Fibroblast of skin of right biceps (primary cell): ENCODE data around the gene CCS.
"Not testable (repeated sequence)": the region's sequence is repeated elsewhere in the genome, so short reads cannot be mapped to it uniquely, and the experiment has no call there.

ENCODE experiments used
- DNase-seq: peaks from one replicate; pipeline ENCODE4 v3.0.0-alpha.2; 2013

Gene CCS

DNA sequence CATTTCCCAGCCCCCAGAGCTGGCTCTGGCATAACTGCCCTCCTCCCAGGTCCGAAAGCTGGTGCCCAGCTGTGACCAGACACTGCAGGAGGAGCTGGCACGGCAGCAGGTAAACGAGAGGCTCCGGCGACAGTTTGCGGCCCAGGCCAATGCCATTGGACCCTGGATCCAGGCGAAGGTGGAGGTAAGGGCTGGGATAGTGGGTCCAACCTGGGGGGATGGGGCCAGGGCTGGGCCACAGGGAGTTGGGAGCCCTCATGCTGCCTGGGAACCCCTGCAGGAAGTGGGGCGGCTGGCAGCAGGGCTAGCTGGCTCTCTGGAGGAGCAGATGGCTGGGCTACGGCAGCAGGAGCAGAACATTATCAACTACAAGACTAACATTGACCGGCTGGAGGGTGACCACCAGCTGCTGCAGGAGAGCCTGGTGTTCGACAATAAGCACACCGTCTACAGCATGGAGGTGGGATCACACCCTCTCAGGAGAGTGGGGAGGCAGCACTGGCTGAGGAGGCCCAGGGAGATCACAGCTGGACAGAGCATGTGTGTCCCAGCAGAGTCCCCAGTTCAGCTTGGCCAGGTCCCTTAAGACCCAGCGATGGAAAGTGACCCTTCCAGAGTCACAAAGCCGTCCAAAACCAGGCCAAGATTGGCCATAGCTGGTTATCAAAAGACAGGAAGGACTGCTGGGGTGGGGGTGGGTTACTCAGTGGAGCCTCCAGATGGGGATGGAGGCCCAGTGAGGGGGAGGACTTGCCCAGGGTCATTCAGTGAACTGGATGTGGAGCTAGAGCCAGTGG is 31.6 kb upstream of the CCS start:
- DNase-seq: no peak

DNA sequence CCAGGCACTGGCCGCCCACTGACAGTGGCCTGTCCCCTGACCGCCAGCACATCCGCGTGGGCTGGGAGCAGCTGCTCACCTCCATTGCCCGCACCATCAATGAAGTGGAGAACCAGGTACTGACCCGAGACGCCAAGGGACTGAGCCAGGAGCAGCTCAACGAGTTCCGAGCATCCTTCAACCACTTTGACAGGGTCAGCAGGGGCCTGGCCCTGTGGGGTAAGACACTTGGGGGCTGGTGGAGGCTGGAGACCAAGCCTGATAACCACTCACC is 31.1 kb upstream of the CCS start:
- DNase-seq: no peak

DNA sequence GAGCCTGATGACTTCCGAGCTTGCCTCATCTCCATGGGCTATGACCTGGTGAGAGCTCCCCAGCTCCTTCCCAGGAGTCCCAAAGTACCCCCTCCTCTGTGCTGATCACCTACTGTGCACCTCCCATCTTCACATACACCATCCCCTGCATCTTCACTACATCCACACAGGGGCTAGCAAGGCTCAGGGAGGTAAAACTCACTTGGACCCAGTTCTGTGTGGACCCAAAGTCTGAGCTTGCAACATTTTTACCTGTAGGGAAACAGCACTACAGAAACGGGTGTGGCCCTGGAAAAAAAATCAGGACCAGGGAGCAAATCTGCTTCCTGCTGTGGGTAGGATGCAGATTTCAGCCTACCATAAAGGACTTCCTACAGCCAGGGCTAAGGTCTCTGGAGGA is 30.7 kb upstream of the CCS start:
- no peak for DNase-seq

DNA sequence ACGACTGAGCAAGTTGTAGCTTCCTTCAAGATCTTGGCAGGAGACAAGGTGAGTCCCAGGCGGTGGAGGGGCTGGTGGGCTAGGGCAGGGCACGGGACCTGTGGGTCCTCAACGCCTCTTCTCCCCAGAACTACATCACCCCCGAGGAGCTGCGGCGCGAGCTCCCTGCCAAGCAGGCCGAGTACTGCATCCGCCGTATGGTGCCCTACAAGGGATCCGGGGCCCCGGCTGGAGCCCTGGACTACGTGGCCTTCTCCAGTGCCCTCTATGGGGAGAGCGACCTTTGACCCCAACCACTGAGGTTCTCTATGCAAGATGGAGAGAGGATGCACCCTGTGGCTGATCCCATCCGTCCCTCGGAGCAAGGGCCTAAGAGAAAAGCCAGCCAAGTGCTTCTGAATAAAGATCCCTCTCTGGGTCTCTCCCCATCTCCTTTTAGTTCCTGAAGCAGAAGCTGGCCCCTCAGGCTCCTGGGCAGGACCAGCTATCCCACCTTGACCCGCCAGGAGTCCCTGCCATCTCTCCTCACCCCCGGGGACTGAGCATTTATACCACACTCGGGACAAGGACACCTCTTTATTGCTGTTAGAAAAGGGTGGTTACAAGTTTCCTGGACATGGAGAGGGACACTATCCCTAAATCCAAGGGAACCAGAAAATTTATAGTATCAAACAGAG is 29.9 kb upstream of the CCS start:
- no peak for DNase-seq

DNA sequence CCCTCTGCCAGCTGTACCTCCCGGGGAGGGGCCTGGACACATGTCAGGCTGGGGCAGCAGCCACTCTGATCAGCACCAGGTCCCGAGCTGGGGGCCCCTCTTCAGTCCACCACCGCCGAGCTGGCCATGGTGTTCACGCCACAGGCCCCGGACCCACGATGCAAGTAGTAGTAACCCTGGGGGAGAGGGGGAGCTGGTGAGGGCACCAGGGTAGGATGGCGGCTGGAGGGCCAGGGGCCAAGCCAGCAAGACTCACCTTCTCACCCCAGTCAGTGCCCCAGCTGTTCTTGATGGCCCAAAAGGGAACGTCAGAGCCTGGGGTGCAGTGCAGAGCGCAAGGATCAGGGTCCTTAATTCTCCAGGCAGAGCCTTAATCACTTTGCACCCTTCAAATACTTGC is 29.2 kb upstream of the CCS start:
- DNase-seq: no peak

DNA sequence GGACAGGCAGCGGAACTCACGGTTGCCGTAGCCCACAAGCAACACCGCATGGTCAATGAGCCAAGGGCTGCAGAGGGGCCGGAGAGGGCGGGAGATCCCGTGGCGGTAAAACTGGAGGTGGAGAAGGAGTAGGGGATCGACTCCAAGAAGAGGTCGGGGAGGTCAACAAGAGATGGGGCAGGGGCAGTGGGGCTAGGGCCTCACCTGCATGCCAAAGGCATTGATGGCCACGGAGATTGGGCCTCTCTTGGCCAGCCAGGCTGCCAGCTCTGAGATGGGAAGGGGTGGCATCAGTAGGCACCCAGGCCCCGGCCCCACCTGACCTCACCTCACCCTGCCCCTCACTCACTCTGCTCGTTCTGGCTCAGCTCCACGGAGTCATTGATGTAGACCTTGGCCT is 28.4 kb upstream of the CCS start:
- DNase-seq: no peak

DNA sequence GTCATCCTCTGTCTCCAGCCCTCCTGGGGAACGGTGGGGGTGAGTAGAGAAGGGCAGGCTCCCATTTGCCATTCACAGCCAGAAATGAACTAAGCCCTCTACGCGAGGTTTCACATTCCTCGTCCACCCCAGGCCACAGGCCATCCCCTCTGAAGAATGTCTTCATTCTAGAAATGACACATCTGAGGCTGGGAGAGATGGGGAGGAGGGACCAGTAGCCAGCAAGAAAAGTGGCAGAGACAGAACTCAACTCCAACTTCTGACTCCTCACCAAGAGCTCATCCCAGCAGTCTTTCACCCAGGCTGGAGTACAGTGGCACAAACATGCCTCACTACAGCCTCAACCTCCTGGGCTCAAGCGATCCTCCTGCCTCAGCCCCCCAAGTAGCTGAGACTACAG is 28.0 kb upstream of the CCS start:
- no peak for DNase-seq

DNA sequence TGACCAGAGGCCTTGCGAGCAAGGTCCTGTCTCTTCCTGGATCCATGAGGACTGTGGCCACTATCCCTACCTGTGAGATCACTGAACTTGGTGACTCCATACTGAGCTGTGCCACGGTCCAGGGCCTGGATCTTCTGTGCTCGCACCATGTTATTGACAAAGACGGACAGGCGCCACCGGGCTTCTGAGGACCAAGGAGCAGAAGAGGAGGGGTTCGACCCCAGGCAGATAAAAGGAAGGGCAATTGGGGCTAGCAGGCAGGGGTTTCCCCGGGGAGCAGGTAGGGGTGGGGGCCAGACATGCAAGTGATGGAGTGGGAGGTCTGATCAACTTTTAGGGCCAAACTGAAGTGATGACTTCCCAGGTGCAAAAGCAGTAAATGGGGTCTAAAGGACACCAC is 26.8 kb upstream of the CCS start:
- DNase-seq: no peak

DNA sequence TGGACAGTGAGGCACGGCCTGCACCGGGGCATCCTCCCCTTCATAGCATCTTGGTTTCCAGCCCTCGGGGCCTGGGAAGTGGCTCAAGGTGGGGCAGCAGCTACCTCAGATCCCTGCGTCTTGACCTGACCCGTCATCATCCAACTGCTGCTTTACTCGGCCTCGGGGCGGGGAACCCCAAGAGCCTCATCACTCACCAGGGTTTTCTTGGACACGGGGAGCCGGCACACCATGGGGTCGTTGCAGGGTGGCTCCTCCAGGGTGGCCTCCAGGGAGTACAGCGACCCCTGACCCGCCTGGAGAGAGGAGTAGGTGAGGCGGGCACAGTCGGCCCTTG is 25.2 kb upstream of the CCS start:
- DNase-seq: no peak

DNA sequence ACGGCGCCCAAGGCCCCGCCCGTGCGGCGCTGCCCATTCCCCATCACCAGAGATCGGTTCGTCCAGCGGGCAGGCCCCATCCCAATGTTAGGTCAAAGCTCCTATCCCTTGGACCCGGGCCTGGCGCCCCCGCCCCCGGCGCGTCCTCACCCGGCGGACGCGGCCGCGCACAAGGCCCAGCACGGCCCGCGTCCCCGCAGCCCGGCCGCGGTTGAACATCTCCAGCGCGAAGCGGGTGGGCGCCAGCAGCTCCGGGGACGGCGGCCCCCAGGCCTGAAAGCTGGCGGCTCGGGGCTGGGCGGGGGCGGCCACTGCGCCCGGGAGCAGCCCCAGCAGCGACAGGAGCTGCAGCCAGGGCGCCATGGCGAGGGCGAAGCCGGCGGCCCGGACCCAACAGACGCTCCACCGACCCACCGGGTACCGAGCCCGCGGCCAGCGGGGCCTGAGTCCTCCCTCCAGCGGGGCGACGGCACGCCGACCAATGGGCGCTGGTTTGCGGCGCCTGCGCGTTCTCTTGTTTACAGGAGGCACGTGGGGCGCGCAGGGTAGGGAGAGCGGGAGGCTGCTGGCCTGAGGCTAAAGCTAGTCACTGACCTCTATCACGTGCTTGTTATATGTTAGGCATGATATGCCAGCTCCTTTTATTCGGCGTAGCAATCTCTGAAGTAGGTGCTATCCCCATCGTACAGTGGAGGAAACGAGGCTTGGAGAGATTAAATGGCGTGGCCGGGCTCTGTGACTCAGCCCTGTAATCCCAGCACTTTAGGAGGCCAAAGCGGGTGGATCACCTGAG is 24.7 kb upstream of the CCS start, which contains the start of gene CTSF:
Gene CTSF (minus strand): TSS at position 483 of the 793 bp plus-strand sequence. CDS start 120 bp downstream, at position 363.
- DNase-seq: peak; percentile 70

DNA sequence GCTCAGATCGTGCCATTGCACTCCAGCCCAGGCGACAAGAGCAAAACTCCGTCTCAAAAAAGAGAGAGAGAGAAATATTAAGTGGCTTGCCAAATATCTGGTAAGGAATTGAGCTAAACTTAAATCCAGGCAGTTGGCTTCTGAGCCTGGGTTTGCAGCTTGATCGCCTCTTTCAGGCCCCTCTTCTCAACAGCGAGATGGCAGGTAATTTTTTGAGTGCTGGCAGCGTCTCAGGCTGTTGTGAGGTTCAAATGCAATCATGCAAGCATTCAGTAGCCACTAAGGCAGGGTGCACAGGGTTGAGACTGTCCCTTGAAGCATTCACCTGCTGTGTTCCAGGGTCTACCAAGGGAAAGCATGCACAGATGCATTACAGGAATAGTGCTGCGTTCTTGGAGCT is 23.9 kb upstream of the CCS start:
- no peak for DNase-seq

DNA sequence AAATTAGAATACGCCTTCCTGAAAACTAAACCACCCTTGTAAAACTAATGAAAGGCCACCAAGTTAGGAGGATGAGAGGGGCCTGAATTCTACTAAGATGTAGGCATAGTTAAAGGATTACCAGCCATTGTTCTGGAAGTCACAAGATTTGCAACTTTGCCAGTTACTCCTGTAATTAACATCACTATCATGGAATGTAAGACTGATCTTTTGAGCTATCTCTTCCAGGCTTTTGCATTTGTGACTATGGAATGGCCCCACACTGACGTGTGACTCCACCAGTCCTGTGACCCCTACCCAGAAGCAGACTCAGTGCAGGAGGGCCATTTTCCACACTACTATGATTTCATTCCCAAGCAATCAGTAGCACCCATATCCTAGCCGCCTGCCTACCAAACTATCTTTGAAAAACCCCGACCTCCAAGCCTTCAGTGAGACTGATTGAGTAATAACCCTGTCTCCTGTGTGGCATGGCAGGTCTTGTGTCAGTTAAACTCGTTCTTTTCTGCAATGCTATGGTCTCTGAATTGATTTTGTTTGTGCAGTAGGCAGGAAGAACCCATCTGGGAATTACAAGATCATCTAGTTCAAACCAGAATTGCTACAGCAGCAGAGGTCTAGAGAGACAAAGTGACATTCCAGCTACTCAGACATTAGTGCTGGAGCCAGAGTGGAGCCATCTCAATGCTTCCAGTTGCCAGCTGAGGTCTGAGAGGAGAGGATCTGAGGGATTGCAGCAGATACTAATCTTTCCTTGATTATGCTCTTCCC is 22.7 kb upstream of the CCS start:
- no peak for DNase-seq

DNA sequence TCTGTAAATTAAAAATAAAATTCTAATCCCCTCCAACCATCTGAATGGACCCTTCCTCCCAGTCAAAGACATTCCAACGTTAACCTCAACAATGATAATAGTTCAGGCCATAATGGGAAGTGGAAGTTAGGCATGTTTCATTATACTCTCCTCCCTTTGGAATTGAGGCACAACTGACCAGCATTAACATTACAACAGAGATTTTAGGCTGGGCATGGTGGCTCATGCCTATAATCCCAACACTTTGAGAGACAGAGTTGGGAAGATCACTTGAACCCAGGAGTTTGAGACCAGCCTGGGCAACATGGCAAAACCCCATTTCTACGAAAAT is 22.2 kb upstream of the CCS start:
- no peak for DNase-seq

DNA sequence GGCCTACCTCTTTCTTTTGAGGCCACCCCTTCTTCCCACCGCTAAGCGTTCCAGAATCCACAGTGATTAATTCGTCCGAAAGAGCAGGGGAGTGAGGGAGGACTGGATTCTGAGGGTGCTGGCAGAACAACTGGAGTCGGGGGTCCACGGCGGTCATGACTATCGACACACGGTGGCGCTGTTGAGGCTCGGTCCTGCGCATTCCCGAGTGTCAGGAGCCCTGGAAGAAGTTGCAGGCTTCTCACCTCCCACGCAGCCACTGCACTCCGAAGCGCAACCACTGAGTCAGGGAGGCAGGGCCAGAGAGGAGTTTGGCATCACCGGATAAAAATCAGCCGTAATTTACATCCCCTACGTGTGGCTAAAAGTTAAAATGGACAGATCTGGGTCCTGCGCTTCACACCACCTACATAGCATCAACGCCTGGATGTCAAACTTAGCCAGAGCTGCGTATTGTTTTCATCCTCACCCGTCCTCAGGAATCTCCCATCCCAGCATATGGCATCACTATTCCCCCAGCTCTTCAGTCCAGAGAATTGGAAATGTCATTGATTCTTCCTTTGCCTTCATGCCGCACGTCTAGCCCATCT is 13.9 kb upstream of the CCS start:
- peak; percentile 69 for DNase-seq

DNA sequence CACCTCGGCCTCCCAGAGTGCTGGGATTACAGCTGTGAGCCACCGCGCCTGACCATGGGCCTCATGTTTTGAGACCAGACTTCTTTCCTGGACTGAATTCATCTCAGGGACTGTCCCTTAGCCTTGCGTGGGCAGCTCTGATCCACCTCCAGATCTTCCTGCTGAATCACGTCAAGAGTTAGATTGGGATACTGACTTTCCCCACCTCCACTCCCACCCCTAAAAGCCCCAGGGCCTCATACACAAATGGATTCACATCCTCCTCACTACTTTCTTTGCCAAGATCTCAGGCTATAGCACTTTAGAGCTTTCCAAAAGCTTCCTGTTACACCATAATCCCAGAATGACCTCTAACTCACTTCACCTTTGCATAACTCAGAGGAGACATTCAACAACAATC is 12.2 kb upstream of the CCS start:
- DNase-seq: no peak

DNA sequence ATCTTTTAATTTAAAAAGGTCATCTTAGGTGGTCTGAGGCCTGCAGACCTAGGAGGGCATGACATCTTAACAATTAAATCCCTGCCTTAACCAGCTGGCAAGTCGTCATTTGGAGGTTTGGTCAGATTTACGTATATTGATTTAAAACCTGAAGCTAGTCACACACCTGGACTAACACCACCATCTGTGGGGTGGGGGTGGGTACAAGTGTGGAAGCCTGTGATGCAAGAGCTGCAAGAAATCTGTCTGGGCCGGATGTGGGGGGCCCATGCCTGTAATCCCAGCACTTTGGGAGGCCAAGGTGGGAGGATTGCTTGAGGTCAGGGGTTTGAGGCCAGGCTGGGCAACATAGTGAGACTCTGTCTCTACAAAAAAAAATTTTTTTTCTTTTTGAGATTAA is 11.7 kb upstream of the CCS start:
- DNase-seq: no peak

DNA sequence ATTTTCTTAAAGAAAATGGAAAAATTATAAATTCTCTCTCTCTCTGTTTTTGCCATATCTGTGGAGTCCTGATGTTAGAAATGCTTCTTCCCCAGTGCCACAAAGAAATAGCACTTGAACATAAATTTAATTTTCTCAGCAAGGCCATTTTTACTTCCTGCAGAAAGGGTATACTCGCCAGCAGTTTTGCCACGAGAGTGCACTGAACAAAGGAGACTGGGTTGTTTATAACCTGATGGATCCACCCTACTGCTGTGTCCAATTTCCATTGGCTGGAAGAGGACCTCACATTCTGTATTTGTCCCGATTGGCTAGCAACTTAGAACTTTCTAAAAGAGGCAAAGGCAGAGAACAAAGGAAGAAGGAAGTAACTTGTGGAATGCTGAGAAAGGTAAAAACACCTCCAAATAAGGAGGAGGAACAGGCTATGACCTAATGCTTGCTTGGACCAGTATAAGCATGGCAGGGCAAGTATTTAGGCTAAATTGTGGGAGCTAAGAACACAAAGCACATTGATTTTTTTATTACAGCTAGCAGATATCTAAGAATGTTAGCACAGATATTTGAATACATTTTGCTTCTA is 10.3 kb upstream of the CCS start:
- DNase-seq: not testable (repeated sequence)

DNA sequence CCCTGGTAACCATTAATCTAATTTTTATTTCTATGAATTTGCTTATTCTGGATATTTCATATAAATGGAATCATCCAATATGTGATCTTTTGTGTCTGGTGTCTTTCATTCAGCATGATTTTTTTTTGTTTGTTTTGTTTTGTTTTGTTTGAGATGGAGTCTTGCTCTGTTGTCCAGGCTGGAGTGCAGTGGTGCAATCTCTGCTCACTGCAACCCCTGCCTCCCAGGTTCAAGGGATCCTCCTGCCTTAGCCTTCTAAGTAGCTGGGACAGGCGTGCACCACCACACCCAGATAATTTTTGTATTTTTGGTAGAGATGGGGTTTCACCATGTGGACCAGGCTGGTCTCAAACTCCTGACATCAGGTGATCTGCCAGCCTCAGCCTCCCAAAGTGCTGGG is 7.5 kb upstream of the CCS start:
- DNase-seq: not testable (repeated sequence)

DNA sequence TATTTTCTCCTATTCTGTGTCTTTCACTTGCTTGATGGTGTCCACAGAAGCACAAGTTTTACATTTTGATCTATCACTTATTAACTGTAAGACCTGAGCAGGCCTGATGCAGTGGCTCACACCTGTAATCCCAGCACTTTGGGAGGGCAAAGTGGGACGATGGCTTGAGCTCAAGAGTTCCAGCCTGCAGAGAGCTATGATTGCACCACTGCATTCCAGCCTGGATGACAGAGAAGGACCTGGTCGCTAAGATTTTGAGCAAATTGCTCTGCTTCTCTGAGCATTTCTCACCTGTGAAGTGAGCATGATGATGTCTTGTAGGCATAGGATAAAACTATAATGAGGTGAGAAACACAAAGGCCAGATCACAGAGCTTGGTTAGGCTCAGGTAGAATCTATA is 6.8 kb upstream of the CCS start:
- DNase-seq: no peak

DNA sequence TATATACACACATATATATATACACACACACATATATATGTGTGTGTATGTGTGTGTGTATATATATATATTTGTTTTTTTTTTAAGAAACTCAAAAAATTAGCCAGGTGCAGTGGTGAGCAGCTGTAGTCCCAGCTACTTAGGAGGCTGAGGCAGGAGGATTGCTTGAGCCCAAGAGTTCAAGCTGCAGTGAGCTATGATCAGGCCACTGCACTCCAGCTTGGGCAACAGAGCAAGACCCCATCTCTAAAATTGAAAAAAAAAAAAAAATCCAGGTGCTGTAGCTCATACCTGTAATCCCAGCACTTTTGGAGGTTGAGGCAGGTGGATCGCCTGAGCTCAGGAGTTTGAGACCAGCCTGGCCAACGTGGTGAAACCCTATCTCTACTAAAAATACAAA is 3.7 kb upstream of the CCS start:
- DNase-seq: not testable (repeated sequence)

DNA sequence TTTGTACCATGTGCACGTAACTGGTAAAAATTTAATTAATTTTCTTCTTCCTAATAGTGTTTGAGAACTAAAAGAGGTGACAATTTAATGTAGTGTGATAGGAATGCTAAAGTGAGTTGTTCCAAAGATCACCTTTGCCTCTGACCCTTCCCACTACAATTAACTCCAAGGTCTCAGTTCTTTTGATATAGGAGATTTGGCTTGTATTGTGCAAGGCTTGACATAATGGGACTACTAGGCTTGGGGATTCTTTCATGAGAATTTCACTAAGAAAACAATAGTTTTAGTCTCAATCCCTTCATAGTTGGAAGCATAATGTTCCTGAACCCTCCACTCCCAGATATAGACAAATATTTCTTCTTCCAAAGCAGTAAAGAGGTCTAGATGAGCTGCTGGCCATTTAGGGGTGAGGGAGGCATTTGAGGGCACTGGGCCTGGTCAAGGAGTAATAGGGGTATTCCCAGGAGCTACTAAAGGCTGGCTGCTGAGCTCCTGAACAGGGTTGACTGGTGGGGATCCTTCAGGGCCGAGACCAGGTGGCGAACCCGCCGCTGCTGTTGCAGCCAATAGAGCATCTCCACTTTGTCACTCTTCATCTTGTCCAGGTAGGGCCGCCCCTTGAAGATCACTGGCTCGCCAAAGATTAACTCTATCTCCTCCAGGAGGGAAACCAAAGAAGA is 2.8 kb upstream of the CCS start:
- DNase-seq: no peak

DNA sequence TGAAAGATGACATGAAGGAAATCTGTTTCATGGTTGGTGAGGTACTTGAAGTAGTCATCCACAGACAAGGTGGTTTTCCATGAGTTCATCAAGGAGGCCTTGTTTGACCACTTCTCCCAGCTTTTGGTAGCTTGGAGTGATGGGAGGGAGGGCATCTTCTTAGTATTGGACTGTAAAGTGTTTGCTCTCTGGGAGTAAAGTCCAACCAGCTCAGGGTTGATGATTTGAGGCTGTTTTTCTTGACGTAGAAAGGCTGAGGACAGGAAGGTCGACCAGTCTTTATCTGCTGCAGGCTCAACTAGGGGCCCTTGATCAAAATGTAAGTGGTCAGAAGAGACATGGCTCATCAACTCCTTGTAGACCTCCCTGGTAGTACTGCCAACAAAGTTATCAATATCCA is 1.8 kb upstream of the CCS start:
- no peak for DNase-seq
